ENCODE measurements around the gene UNK. TPM values are rescaled to one million over a fixed set of nuclear protein-coding genes. Genes with fewer than 3 reads are reported as not detected.

Gene UNK
- total and polyA plus RNA-seq, 4 donors, result 15.5 to 72.4 (median 25.7) TPM

GRCh38 chr17:75783803-75784472 is 668 bp upstream of the UNK start:
- Histone ChIP-seq H3K4me3 (no peak overlapping the region), H3K9ac (ENCODE audit: insufficient read depth in 1 of 2, low read length in 2 of 2) (peak overlapping the region; percentile 43 to 97), H3K36me3 (ENCODE audit: control insufficient read depth in 4 of 4, insufficient read depth in 4 of 4, low read length in 4 of 4) (peaks cover 0 to 4% (median under 1%) of the 10 kb centered on the region in 4 donors), H3K9me3 (ENCODE audit: control insufficient read depth in 4 of 4, insufficient read depth in 3 of 4, low read length in 3 of 4) (no peaks in the 10 kb centered on the region), H3K27me3 (ENCODE audit: control insufficient read depth in 3 of 3, insufficient read depth in 3 of 3, low read length in 2 of 3) (no peaks in the 10 kb centered on the region), H3K27ac (ENCODE audit: low read depth in 1 of 2, low read length in 1 of 2) (peak overlapping the region; percentile 85 to 93), H3K4me1 (ENCODE audit: control insufficient read depth in 5 of 5, insufficient read depth in 5 of 5, low read length in 5 of 5) (peaks cover 5 to 39% (median 15%) of the 10 kb centered on the region in 5 donors)
- ATAC-seq (ENCODE audit: insufficient read depth, low FRiP score), result no peak
- WGBS, 2 donors, result 60 to 65% methylated on average over 20 of the region's 20 CpGs
- DNase-seq, result peak in 1 of 3 donors; percentile 35
- TF ChIP-seq CTCF (IDR thresholded peaks at IDR 0.05; ENCODE audit: control extremely low read depth, extremely low read depth), result no peak

- 8 to 18% methylated on average over 30 to 43 of the region's 43 CpGs for WGBS, 2 donors
- TF ChIP-seq CTCF (IDR thresholded peaks at IDR 0.05; ENCODE audit: control extremely low read depth, extremely low read depth), result no peak
- H3K9ac ChIP-seq (ENCODE audit: insufficient read depth in 1 of 2, low read length in 2 of 2), result peak overlapping the region; percentile 99
- peak overlapping the region; percentile 56 for H3K4me3 ChIP-seq
- peak; percentile 87 for ATAC-seq (ENCODE audit: insufficient read depth, low FRiP score)
- H3K9me3 ChIP-seq (ENCODE audit: control insufficient read depth in 4 of 4, insufficient read depth in 3 of 4, low read length in 3 of 4), result no peaks in the 10 kb centered on the region
- peak overlapping the region; percentile 91 to 93 for H3K27ac ChIP-seq (ENCODE audit: low read depth in 1 of 2, low read length in 1 of 2)
- H3K27me3 ChIP-seq (ENCODE audit: control insufficient read depth in 3 of 3, insufficient read depth in 3 of 3, low read length in 2 of 3), result no peaks in the 10 kb centered on the region
- H3K36me3 ChIP-seq (ENCODE audit: control insufficient read depth in 4 of 4, insufficient read depth in 4 of 4, low read length in 4 of 4), result no peaks in the 10 kb centered on the region
- H3K4me1 ChIP-seq (ENCODE audit: control insufficient read depth in 5 of 5, insufficient read depth in 5 of 5, low read length in 5 of 5), result peaks cover 5 to 39% (median 15%) of the 10 kb centered on the region in 5 donors
- DNase-seq, result peak; percentile 95 to 97 (median 96)
Measured at GRCh38 chr17:75785016-75785890, 647 bp downstream of the UNK start.

GRCh38 chr17:75791254-75791653 is 6.6 kb downstream of the UNK start:
- WGBS, 2 donors, result 68 to 82% methylated on average over 6 of the region's 6 CpGs
- DNase-seq, result peak in 1 of 3 donors; percentile 45
- no peak overlapping the region for H3K4me3 ChIP-seq

More at GRCh38 chr17:75791254-75791653, 6.6 kb downstream of the UNK start:
- Histone ChIP-seq H3K36me3 (ENCODE audit: control insufficient read depth in 4 of 4, insufficient read depth in 4 of 4, low read length in 4 of 4) (peaks cover 3 to 18% (median 7%) of the 10 kb centered on the region in 4 donors), H3K27me3 (ENCODE audit: control insufficient read depth in 3 of 3, insufficient read depth in 3 of 3, low read length in 2 of 3) (no peaks in the 10 kb centered on the region), H3K27ac (ENCODE audit: low read depth in 1 of 2, low read length in 1 of 2) (no peak overlapping the region), H3K9ac (ENCODE audit: insufficient read depth in 1 of 2, low read length in 2 of 2) (peak overlapping the region in 1 of 2 donors; percentile 83), H3K4me1 (ENCODE audit: control insufficient read depth in 5 of 5, insufficient read depth in 5 of 5, low read length in 5 of 5) (peaks cover 2 to 11% (median 5%) of the 10 kb centered on the region in 5 donors), H3K9me3 (ENCODE audit: control insufficient read depth in 4 of 4, insufficient read depth in 3 of 4, low read length in 3 of 4) (no peaks in the 10 kb centered on the region)
- no peak for TF ChIP-seq CTCF (IDR thresholded peaks at IDR 0.05; ENCODE audit: control extremely low read depth, extremely low read depth)
- no peak for ATAC-seq (ENCODE audit: insufficient read depth, low FRiP score)
